ENCODE data around the gene VSIG8.
A peak's percentile ranks its signal among the peaks of the same experiment; 100 is the strongest.

Gene VSIG8

DNA sequence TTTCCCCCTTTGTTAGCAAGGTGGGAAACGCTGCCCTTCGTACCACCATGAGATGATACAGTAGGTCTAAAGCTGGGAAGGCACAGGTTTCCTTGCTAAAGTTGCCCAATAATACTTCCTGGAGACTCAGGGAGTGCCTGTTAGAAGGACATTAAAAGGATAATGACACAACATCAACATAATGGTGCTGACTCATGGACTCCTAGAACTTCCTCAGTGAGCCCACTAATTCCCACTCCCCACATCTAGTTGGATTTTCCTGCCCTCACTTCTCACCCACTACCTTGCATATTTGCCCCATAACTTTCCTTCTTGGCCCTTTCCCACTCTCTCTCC is 20.0 kb upstream of the VSIG8 start:
- DNase-seq: no peak

GRCh38 chr1:159881622-159882526 is 19.4 kb upstream of the VSIG8 start:
- no peak for DNase-seq

GRCh38 chr1:159880430-159880829 is 18.0 kb upstream of the VSIG8 start:
- no peak for DNase-seq

GRCh38 chr1:159879977-159880376 is 17.5 kb upstream of the VSIG8 start:
- no peak for DNase-seq

DNA sequence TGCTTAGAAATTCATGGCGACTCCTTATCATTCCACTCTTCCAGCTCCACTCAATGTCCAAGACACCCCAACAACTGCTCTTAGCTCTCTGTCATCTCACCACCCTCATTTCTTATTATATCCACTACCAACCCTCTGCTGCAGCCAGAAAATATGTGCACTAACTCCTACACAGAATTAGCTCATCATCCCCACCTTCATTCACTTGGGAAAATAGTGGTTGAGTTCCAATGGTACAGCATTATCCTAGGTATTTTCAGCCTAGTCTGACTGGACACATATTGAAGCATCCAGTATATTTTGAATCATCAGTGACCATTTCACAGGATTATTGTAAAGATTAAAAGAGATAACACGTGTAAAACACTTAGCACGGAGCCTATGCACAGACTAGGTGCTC is 16.7 kb upstream of the VSIG8 start:
- DNase-seq: no peak

GRCh38 chr1:159877695-159878444 is 15.4 kb upstream of the VSIG8 start:
- DNase-seq: no peak

DNA sequence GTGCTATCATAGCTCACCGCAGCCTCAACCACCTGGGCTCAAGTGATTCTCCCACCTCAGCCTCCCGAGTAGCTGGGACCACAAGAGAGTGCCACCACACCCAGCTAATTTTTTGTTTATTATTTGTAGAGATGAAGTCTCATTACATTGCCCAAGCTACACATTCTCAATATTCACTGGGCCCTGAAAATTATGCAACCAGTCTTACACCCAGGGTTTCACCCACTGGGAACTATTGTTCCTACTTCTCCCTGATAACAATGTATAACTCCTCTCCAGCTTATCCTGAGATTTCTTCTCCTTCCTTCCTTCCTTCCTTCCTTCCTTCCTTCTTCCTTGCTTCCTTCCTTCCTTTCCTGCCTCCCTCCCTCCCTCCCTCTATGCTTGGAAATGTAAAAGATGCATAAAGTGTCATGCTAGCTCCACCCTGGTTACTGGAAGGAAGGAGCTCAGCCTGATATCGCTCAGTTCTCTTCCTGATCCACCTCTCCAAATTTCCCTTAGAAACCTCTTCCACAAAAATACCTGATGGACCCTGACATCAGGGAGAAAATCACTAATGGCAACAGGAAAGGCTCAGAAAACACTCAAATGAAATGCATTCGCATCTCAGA is 11.2 kb upstream of the VSIG8 start:
- DNase-seq: no peak

DNA sequence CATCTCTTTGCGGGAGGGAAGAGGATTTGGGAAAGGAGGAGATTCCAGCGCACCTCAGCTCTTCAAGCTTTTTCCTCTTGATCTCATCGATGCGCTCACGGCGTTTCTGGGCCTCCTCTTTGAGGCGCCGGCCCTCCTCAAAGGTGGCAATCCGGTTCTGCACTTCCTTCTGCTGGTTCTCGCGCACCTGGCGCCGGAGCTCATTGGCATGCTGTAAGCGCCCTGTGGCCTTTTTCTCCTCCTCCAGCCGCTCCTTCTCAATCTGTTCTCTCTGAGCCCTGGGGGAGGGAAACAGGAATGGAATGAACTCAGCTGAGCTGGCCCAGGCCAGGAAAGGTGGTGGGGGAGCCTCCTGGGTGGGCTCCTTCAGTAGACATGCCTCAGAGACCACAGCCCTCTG is 10.4 kb upstream of the VSIG8 start:
- DNase-seq: no peak

GRCh38 chr1:159870704-159871103 is 8.2 kb upstream of the VSIG8 start:
- no peak for DNase-seq

DNA sequence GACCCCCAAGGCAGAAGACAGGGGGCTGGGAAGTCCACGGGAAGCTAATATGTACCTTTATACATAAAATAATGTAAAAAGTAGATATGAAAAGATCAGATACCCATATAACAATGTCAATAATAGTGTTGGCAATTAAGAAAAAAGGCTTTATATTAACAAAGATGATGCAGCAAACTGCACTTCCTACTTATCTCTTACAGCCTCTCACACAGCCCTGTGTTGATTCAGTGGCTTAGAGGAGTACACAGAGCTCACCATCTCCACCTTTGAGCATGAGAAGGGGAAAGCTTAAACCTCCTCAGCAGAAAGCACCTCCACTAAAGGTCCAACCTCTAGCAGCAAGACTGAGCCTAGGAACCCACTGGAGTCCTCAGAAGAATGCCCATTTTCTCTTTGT is 7.2 kb upstream of the VSIG8 start:
- no peak for DNase-seq

DNA sequence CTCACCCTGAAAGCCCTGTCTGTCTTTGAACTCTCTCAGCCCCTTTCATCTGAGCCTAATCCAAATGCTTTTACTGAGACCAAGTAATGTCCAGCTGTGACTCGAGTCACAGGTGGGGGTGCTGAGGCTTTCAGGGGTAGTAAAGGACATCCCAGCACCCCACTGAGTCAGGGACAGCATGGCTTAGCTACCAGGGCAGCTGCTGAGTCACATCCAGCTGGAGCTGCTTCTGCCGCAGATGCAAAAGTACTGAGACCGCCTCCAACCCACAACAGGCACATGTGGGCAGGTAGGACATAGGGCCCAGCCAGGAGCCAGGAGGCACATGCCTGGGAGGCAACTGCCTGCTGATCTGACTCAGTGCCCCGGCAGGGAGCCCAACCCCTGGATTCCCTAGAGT is 6.7 kb upstream of the VSIG8 start:
- peak; percentile 89 for DNase-seq

DNA sequence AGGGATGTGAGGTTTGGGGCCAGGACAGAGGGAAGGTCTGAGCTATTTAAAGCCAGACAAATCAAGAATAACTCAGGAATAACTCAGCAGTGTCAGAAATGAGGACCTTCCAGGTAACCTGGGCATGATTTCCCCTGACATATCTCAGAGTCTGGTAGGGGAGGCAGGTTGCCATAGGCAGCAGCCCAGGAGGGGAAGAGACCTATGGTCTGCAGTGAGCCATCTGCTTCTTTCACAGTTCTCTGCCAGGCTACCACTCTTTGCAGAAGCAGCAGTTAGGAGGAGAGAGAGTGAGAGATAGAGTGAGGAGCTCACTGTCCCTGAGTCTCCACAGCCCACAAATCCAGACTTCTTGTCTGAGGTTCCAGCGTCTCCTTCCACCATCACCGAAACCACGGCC is 6.3 kb upstream of the VSIG8 start:
- DNase-seq: no peak

DNA sequence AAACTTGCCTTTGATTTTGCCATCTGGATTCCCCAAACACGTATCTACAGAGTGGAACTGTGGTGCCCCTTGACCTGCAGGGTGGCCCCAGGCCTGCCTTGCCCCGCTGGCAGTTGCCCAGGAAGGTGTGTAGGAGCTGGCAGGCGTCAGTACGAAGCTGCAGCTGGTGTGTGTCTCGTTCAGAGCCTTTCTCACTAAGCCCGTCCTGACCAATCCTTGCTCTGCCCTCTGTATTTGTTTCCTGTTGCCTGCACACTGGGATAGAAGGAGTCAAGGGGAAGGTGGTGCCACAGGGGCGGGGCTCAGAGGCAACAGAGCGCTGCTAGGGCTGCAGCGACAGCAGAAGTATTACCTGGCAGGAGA is 5.2 kb upstream of the VSIG8 start:
- DNase-seq: peak; percentile 76

DNA sequence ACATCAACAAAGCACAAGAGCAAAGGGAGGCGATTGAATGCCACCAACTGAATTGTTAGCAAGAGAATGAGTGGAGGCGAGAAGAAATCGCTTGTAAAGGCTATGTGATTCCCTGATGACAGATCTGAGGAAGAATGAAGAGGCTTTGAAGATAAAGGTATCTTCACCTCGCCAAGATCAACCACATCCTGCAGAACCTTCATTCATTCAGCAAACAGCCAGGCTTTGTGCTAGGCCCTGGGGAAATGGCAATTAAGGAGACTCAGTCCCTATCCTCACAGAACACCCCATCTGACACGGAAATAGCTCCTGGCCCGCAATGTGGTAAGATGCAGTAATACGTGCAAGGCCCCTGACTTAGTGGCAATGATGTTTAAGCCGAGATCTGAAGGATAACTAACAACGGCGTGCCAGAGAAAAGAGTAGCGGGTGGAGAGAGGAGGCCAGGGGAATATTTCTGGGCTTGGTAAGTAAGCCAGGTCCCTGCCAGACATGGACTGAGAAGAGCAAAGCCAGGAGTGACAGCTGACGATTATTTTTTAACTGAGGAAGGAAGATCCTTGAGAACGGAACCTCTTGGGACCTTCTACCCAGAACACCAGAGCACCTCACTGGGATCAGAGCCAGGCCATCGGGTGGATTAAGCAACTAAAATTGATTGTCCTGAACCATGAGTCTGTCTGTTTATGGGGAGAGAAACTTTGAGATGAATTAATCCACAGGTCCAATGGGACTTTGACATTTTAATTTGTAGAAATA is 4.6 kb upstream of the VSIG8 start:
- no peak for DNase-seq

- no peak for DNase-seq
Measured at GRCh38 chr1:159866066-159866465, 3.6 kb upstream of the VSIG8 start.

DNA sequence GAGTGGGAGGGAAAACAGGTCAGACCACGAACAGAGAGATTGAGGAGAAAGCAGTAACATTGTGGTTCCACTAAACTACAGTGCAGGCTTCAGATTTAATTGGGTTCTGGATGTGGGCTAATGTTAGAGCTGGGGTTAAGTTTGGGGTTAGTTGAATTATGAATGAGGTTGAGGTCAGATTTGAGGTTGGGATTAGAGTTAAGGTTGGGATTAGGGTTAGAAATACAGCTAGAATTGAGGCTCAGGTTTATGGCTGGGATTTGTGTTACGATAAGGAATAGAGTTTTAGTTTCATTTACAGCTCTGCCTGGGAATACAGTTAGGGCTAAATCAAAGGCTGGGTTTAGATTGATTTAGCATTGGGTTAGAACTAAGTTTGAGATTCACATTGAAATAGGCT is 1.8 kb upstream of the VSIG8 start:
- DNase-seq: no peak

DNA sequence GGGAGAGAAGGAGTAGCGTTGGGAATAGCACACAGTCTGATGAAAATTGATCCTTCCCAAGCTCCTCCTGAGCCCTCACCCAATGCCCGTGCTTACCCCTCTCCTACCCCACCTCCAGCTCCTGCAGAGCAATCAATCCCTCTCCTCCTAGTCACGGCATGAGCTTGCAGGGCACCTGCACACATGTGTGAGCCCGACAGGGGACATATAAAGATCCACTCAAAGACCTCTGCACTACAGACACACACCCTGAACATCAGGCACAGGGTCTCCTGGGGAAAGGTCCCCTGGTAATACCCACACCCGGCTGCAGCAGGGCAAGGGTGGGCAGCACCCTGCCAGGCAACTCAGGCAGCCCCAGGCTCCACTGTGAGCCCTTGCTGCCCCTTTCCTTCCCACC is 426 bp downstream of the VSIG8 start:
- DNase-seq: no peak

GRCh38 chr1:159861218-159861617 is 1.2 kb downstream of the VSIG8 start:
- no peak for DNase-seq

- peak; percentile 69 for DNase-seq
Measured at GRCh38 chr1:159860456-159860855, 2.0 kb downstream of the VSIG8 start.

- no peak for DNase-seq
Measured at GRCh38 chr1:159859767-159860322, 2.6 kb downstream of the VSIG8 start.

DNA sequence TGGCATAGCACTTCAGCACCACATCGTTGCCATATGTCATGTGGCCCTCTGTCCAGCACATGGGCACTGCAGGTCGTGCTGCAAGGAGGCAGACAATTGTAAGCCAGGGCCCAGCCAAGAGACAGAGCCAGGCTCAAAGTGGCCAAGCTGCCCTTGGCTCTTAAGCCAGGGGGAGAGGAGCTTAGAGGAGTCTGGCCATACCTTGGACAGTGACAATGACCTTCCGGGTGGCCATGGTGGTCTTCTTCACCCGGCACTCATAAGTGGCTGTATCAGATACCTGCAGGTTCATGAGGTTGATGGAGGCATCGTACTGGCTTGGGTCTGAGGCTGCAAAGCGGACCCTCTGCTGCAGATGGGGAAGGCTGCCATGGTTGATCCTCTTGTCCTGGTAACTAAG is 4.6 kb downstream of the VSIG8 start:
- no peak for DNase-seq

GRCh38 chr1:159856576-159856975 is 5.9 kb downstream of the VSIG8 start:
- DNase-seq: no peak

GRCh38 chr1:159855709-159856108 is 6.7 kb downstream of the VSIG8 start:
- no peak for DNase-seq

Measured in islet precursor cell (in vitro differentiated cells).